Activated CD8-positive, alpha-beta memory T cell treated with anti-CD3 and anti-CD28 coated beads, Interleukin-2, amount 50 U/mL, for 24 hours (primary cell): ENCODE data around the gene TMBIM6.

Experiments
- DNase-seq: peaks from one replicate; pipeline ENCODE4 v3.0.0-alpha.2; 2020; ENCODE audit errors: extremely low read depth

The TMBIM6 gene

GRCh38 chr12:49796606-49797448 lies 55.5 kb downstream of the TMBIM6 start:
- no peak for DNase-seq

DNA sequence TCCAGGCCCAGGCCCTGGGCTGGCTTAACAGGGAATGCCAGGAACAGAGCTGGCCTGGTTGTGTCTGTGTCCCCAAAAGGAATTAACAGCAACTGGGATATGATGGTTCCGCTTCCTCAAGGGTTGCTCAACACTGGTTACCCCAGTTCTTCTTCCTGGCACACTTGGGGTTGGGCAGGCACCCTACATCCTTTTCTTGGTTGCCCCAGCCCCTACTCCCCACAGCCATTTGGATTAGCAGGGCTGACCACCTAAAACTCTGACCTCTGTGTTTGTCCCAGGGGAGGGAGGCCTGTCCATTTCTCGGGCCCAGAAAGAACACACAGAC lies 56.1 kb downstream of the TMBIM6 start:
- DNase-seq = no peak

DNA sequence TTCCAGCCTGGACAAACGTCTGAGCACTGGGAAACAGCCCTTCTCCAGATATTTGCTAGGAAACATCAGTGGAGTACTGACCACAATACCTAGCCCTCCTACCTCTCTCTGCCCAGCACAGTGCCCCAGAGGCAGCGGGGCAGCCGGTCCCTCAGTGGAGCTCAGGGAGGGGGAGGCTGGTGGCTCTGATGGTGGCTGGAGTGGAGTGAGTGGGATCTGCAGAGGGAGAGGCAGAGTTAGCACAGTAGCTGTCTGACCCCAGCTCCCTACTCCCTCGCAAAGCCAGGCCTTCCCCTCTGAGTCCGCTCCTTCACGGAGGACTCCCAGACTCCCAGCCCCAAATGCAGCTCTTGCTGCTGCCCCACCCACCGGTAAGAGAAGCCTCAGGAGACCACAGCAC lies 56.9 kb downstream of the TMBIM6 start:
- no peak for DNase-seq

- no peak for DNase-seq
Observed at GRCh38 chr12:49798934-49799333, 57.6 kb downstream of the TMBIM6 start.

GRCh38 chr12:49800421-49801140 lies 59.2 kb downstream of the TMBIM6 start:
- DNase-seq = no peak

GRCh38 chr12:49801141-49802063 lies 60.0 kb downstream of the TMBIM6 start:
- DNase-seq = no peak

- no peak for DNase-seq
Observed at GRCh38 chr12:49803693-49804450, 62.5 kb downstream of the TMBIM6 start.

GRCh38 chr12:49804821-49805220 lies 63.5 kb downstream of the TMBIM6 start:
- DNase-seq = no peak

DNA sequence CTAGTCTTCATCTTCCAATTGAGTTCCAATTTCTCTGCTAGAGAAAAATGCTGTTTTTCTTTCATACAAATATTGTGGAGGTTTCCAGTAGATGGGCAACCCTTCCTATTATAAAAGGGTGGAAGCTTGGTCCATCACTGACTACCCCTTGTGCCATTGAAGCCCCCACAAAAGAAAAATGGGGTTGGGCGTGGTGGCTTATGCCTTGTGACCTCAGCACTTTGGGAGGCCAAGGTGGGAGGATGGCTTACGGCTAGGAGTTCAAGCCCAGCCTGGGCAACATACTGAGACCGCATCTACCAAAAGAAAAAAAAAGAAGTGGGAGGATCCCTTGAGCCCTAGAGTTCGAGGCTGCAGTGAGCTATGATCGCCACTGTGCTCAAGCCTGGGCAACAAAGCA lies 64.1 kb downstream of the TMBIM6 start:
- no peak for DNase-seq

DNA sequence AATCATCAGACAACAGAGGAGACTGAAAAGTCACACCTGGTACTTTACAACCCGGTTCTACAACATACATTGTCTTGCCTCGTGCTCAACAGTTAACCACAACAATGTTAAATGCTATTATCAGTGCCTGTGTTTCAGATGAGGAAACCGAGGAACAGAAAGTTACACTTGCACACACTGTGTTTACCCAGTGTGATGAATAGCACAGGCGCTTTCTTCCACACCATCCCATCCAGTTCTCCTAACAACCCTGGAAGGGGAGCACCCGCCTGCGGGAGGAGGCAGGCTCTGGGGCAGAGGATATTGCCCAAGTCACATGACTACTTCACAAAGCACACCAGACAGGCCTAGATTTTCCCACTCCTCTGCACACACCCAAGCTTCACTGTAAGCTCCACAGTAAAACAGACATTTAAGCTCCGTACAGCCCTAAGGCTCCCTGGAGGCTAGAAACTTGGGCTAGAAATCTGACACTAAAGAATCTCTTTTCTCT lies 65.0 kb downstream of the TMBIM6 start:
- no peak for DNase-seq

DNA sequence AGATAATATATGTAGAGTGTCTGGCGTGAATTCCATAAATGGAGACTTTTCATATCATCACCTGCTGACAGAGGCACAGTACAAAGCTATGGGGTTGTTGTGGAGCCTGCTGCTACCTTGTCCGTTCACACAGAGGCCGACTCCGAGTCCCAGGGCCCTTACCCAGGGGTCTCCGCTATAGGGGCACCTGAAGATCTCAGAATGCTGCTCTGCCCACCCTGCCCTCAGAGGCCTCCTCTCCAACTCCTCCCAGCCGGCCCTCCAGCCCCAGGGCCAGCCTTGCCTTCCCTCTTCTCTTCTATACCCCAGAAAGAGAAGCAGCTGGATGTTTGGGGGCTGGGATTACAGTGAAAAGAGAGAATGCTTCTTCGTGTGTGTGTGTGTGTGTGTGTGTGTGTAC lies 65.5 kb downstream of the TMBIM6 start:
- DNase-seq = no peak

DNA sequence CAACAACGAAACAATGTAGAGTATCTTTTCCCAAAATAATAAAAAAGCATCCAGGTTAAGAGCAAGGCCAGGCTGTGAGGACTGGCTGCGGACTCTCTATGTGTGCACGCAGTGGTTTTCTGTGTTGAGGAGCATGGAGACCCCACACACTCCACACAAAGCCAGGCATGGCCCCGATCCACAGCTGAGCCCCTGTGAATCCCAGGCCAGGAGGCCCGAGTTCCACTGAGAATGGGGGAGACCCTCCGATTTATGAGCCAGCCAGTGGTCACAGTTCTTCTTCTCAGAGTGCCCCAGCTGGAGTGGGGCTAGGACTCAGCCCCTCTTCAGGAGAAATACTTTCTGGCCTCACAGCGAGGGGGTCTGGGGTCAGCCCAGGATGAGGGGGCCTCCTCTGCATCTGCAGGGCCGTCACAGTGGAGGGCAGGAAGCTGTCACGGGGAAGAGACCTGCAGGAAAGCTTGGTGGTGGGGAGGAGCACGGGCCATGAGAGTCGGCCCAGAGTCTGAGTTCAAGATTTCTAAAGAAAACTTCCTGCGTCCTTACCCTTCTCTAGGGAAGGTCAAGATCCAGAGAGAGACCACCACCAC lies 66.7 kb downstream of the TMBIM6 start:
- DNase-seq = no peak

GRCh38 chr12:49808686-49809380 lies 67.5 kb downstream of the TMBIM6 start:
- DNase-seq = no peak

- DNase-seq = no peak
Observed at GRCh38 chr12:49809381-49809905, 68.1 kb downstream of the TMBIM6 start.

- no peak for DNase-seq
Observed at GRCh38 chr12:49809906-49810389, 68.6 kb downstream of the TMBIM6 start.

GRCh38 chr12:49811136-49811535 lies 69.8 kb downstream of the TMBIM6 start:
- no peak for DNase-seq

- DNase-seq = no peak
Observed at GRCh38 chr12:49811961-49812401, 70.6 kb downstream of the TMBIM6 start.

- no peak for DNase-seq
Observed at GRCh38 chr12:49813131-49813530, 71.8 kb downstream of the TMBIM6 start.
